SK-N-SH treated with all-trans-retinoic acid at 6 μM for 48 hours (cell line): Measurements from ENCODE around the gene ELAC1.
A peak's percentile ranks its signal among the peaks of the same experiment; 100 is the strongest.

Source experiments
- ATAC-seq: fragments of 200-7000 bp; cut with Tn5 transposase; 3 replicates; pipeline ENCODE4 v1.9.1; 2020; ENCODE audit warnings: mild to moderate bottlenecking, moderate library complexity
- ARNTL ChIP-seq: fragments of 450-650 bp; formaldehyde crosslinking; IDR thresholded peaks from 2 replicates; pipeline ENCODE4 v1.5.0; 2020; ENCODE audit warnings: low read depth, mild to moderate bottlenecking, moderate library complexity, borderline replicate concordance
- CSDC2 ChIP-seq: fragments of 250-450 bp; sonication (Bioruptor Pico); IDR thresholded peaks from 2 replicates; pipeline ENCODE4 v1.5.0; 2020; ENCODE audit warnings: mild to moderate bottlenecking, moderate library complexity
- CSRNP3 ChIP-seq: fragments of 250-450 bp; sonication (Bioruptor Pico); IDR thresholded peaks from 2 replicates; pipeline ENCODE4 v1.5.1; 2021; ENCODE audit warnings: mild to moderate bottlenecking, moderate library complexity
- ESRRG ChIP-seq: fragments of 250-450 bp; sonication (Bioruptor Pico); IDR thresholded peaks from 2 replicates; pipeline ENCODE4 v1.6.1; 2021; ENCODE audit warnings: mild to moderate bottlenecking
- ISL1 ChIP-seq: fragments of 250-450 bp; sonication (Bioruptor Pico); IDR thresholded peaks from 2 replicates; pipeline ENCODE4 v2.1.2; 2022; ENCODE audit warnings: mild to moderate bottlenecking, moderate library complexity
- OSR1 ChIP-seq: fragments of 250-450 bp; sonication (Bioruptor Pico); IDR thresholded peaks from 2 replicates; pipeline ENCODE4 v1.8.0; 2022; ENCODE audit warnings: moderate library complexity, mild to moderate bottlenecking, inconsistent platforms
- PATZ1 ChIP-seq: fragments of 250-450 bp; sonication (Bioruptor Pico); IDR thresholded peaks from 2 replicates; pipeline ENCODE4 v1.8.0; 2020; ENCODE audit warnings: mild to moderate bottlenecking, moderate library complexity, borderline replicate concordance
- POU6F1 ChIP-seq: fragments of 250-450 bp; sonication (Bioruptor Pico); IDR thresholded peaks from 2 replicates; pipeline ENCODE4 v1.8.0; 2021; ENCODE audit warnings: low read depth, mild to moderate bottlenecking, moderate library complexity, borderline replicate concordance
- PPARA ChIP-seq: fragments of 250-450 bp; sonication (Bioruptor Pico); IDR thresholded peaks from 2 replicates; pipeline ENCODE4 v1.5.0; 2020; ENCODE audit warnings: mild to moderate bottlenecking, borderline replicate concordance
- RARB ChIP-seq: fragments of 250-450 bp; sonication (Bioruptor Pico); IDR thresholded peaks from 2 replicates; pipeline ENCODE4 v1.8.0; 2021; ENCODE audit warnings: mild to moderate bottlenecking, moderate library complexity
- TOX ChIP-seq: fragments of 250-450 bp; sonication (Bioruptor Pico); IDR thresholded peaks from 2 replicates; pipeline ENCODE4 v1.8.0; 2021; ENCODE audit warnings: mild to moderate bottlenecking, moderate library complexity, borderline replicate concordance
- TSHZ2 ChIP-seq: fragments of 250-450 bp; sonication (Bioruptor Pico); IDR thresholded peaks from 2 replicates; pipeline ENCODE4 v1.5.0; 2020; ENCODE audit warnings: mild to moderate bottlenecking, moderate library complexity
- ZC3H10 ChIP-seq: fragments of 250-450 bp; sonication (Bioruptor Pico); IDR thresholded peaks from 2 replicates; pipeline ENCODE4 v1.5.1; 2021; ENCODE audit warnings: mild to moderate bottlenecking, moderate library complexity
- ZFP3 ChIP-seq: fragments of 250-450 bp; sonication (Bioruptor Pico); IDR thresholded peaks from 2 replicates; pipeline ENCODE4 v1.5.0; 2020; ENCODE audit warnings: mild to moderate bottlenecking, moderate library complexity
- ZFP30 ChIP-seq: fragments of 450-650 bp; formaldehyde crosslinking; IDR thresholded peaks from 2 replicates; pipeline ENCODE4 v1.5.0; 2022; ENCODE audit warnings: mild to moderate bottlenecking, moderate library complexity
- ZNF565 ChIP-seq: fragments of 450-650 bp; formaldehyde crosslinking; conservative IDR thresholded peaks from 2 replicates; pipeline ENCODE4 v1.5.0; 2020; ENCODE audit warnings: low read depth, mild to moderate bottlenecking, moderate library complexity
- ZNF70 ChIP-seq: fragments of 450-650 bp; formaldehyde crosslinking; IDR thresholded peaks from 2 replicates; pipeline ENCODE4 v1.5.0; 2020; ENCODE audit warnings: mild to moderate bottlenecking, moderate library complexity
- ZNF8 ChIP-seq: fragments of 450-650 bp; formaldehyde crosslinking; IDR thresholded peaks from 2 replicates; pipeline ENCODE4 v1.5.0; 2020; ENCODE audit warnings: mild to moderate bottlenecking, moderate library complexity
- TF ChIP-seq, protein P1 (sequence below): fragments of 250-450 bp; sonication (Bioruptor Pico); IDR thresholded peaks from 2 replicates; pipeline ENCODE4 v1.5.1; 2020; ENCODE audit warnings: low read depth, mild to moderate bottlenecking, moderate library complexity

The ELAC1 gene

GRCh38 chr18:50986360-50987087, 18.7 kb downstream of the ELAC1 start:
- peak; percentile 79 for ATAC-seq
- TF ChIP-seq ZFP3 (CRISPR knock-in tag) (0 out of 2 replicates have a peak, but pooled peaks have one; percentile 29), ZNF8 (no peak), ZNF70 (CRISPR knock-in tag) (no peak), ISL1 (CRISPR knock-in tag) (peak; percentile 84)
- TF ChIP-seq, protein P1, sequence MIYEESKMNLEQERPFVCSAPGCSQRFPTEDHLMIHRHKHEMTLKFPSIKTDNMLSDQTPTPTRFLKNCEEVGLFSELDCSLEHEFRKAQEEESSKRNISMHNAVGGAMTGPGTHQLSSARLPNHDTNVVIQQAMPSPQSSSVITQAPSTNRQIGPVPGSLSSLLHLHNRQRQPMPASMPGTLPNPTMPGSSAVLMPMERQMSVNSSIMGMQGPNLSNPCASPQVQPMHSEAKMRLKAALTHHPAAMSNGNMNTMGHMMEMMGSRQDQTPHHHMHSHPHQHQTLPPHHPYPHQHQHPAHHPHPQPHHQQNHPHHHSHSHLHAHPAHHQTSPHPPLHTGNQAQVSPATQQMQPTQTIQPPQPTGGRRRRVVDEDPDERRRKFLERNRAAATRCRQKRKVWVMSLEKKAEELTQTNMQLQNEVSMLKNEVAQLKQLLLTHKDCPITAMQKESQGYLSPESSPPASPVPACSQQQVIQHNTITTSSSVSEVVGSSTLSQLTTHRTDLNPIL (CRISPR knock-in tag): peak; percentile 84

DNA sequence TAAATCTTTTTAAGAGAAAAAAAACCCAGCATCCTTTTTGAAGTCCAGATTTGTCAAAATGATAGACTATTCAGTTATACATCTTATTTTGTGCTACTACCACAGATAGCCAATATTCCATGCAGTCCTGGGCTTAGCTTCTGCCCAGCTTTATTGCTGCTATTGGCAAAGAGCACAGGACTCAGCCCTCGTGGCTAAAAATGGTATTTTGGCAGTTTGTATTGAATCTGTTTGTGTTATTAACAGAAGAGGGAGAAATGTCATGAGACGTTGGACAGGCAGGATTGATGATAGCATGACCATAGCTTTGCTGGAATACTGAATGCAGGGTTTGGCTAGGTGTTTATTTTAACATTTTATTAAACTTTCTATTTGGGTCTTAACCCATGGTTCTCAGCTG, 19.4 kb downstream of the ELAC1 start:
- peak; percentile 17; the same call in 1 of the 3 replicates for ATAC-seq

GRCh38 chr18:50989711-50990110, 21.9 kb downstream of the ELAC1 start:
- TF ChIP-seq RARB (no peak), PPARA (no peak), ZFP3 (CRISPR knock-in tag) (no peak), POU6F1 (CRISPR knock-in tag) (no peak), CSDC2 (CRISPR knock-in tag) (no peak), ZNF565 (CRISPR knock-in tag) (no peak), CSRNP3 (CRISPR knock-in tag) (no peak), ZNF70 (CRISPR knock-in tag) (no peak), ARNTL (no peak)
- ATAC-seq: no peak

More for the DNA sequence above, 19.4 kb downstream of the ELAC1 start:
- TF ChIP-seq OSR1 (CRISPR knock-in tag) (no peak), TOX (CRISPR knock-in tag) (no peak), ZC3H10 (CRISPR knock-in tag) (no peak), ZFP30 (CRISPR knock-in tag) (no peak), ISL1 (CRISPR knock-in tag) (no peak), TSHZ2 (CRISPR knock-in tag) (no peak), ESRRG (CRISPR knock-in tag) (no peak), ZFP3 (CRISPR knock-in tag) (no peak), PATZ1 (no peak), ARNTL (no peak)
- TF ChIP-seq, protein P1 (CRISPR knock-in tag): no peak
- TF ChIP-seq, all 23 proteins: peak for 0
